HG02623 (cell line): ENCODE results near the gene MYL7.
"Not testable (repeated sequence)": the region's sequence is repeated elsewhere in the genome, so short reads cannot be mapped to it uniquely, and the experiment has no call there.

Experiments
- ATAC-seq: cut with Tn5 transposase; IDR thresholded peaks from one replicate; pipeline ENCODE4 v1.9.1; 2021; ENCODE audit warnings: moderate library complexity; ENCODE audit not compliant: unreplicated experiment

MYL7 gene

GRCh38 chr7:44133295-44133694 is 7.8 kb downstream of the MYL7 start:
- ATAC-seq = no peak

GRCh38 chr7:44132039-44132438 is 9.1 kb downstream of the MYL7 start:
- ATAC-seq = no peak

GRCh38 chr7:44131173-44132029 is 9.7 kb downstream of the MYL7 start:
- ATAC-seq = no peak

GRCh38 chr7:44128721-44129582 is 12.2 kb downstream of the MYL7 start:
- ATAC-seq = no peak

GRCh38 chr7:44127161-44127560 is 14.0 kb downstream of the MYL7 start:
- ATAC-seq = no peak

GRCh38 chr7:44126574-44126973 is 14.6 kb downstream of the MYL7 start:
- ATAC-seq = not testable (repeated sequence)

- no peak for ATAC-seq
Observed at GRCh38 chr7:44124822-44125202, 16.3 kb downstream of the MYL7 start.

- ATAC-seq = peak; percentile 97
Observed at GRCh38 chr7:44123190-44124003, 17.7 kb downstream of the MYL7 start, which contains the start of gene POLD2. Gene POLD2 (minus strand): TSS chr7:44123548. CDS start chr7:44122053, 1,495 bp downstream.

- no peak for ATAC-seq
Observed at GRCh38 chr7:44122529-44122928, 18.6 kb downstream of the MYL7 start.

GRCh38 chr7:44121761-44122420 is 19.2 kb downstream of the MYL7 start:
- no peak for ATAC-seq

- ATAC-seq = no peak
Observed at GRCh38 chr7:44120395-44120794, 20.7 kb downstream of the MYL7 start.

- no peak for ATAC-seq
Observed at GRCh38 chr7:44119829-44120380, 21.2 kb downstream of the MYL7 start.

- no peak for ATAC-seq
Observed at GRCh38 chr7:44117801-44118429, 23.2 kb downstream of the MYL7 start.

GRCh38 chr7:44116789-44117666 is 24.1 kb downstream of the MYL7 start:
- ATAC-seq = no peak

- no peak for ATAC-seq
Observed at GRCh38 chr7:44116087-44116788, 24.9 kb downstream of the MYL7 start.

GRCh38 chr7:44114586-44115310 is 26.4 kb downstream of the MYL7 start:
- no peak for ATAC-seq

GRCh38 chr7:44113764-44114354 is 27.3 kb downstream of the MYL7 start:
- ATAC-seq = no peak
